KG1 (cell line): ENCODE results near the gene CRHBP.
"Not testable (repeated sequence)": the region's sequence is repeated elsewhere in the genome, so short reads cannot be mapped to it uniquely, and the experiment has no call there.

Experiments
- DNase-seq: peaks from one replicate; lab custom pipeline; 2025; lab: John Stamatoyannopoulos, UW

The CRHBP gene

GRCh38 chr5:76958991-76959767 is 6.3 kb downstream of the CRHBP start:
- DNase-seq: no peak

GRCh38 chr5:76960004-76960625 is 7.3 kb downstream of the CRHBP start:
- DNase-seq: no peak

GRCh38 chr5:76964060-76964459 is 11.2 kb downstream of the CRHBP start:
- DNase-seq: no peak

- no peak for DNase-seq
Measured at GRCh38 chr5:76971511-76971910, 18.7 kb downstream of the CRHBP start.

- no peak for DNase-seq
Measured at GRCh38 chr5:76972689-76973088, 19.8 kb downstream of the CRHBP start.

- DNase-seq: no peak
Measured at GRCh38 chr5:76974785-76975184, 21.9 kb downstream of the CRHBP start.

- no peak for DNase-seq
Measured at GRCh38 chr5:76978869-76979268, 26.0 kb downstream of the CRHBP start.

GRCh38 chr5:76980518-76981144 is 27.8 kb downstream of the CRHBP start:
- no peak for DNase-seq

- DNase-seq: no peak
Measured at GRCh38 chr5:76982450-76982849, 29.6 kb downstream of the CRHBP start.

- no peak for DNase-seq
Measured at GRCh38 chr5:76983468-76983867, 30.6 kb downstream of the CRHBP start.

GRCh38 chr5:76986825-76987526 is 34.1 kb downstream of the CRHBP start:
- DNase-seq: no peak

GRCh38 chr5:76990899-76991459 is 38.1 kb downstream of the CRHBP start:
- DNase-seq: no peak

- DNase-seq: not testable (repeated sequence)
Measured at GRCh38 chr5:76993436-76993835, 40.6 kb downstream of the CRHBP start.

- no peak for DNase-seq
Measured at GRCh38 chr5:76994337-76994736, 41.5 kb downstream of the CRHBP start.

- DNase-seq: not testable (repeated sequence)
Measured at GRCh38 chr5:76998251-76998650, 45.4 kb downstream of the CRHBP start.

GRCh38 chr5:76999451-76999850 is 46.6 kb downstream of the CRHBP start:
- DNase-seq: no peak

GRCh38 chr5:77003246-77003645 is 50.4 kb downstream of the CRHBP start:
- no peak for DNase-seq

- DNase-seq: no peak
Measured at GRCh38 chr5:77006124-77006523, 53.3 kb downstream of the CRHBP start.

- DNase-seq: no peak
Measured at GRCh38 chr5:77008413-77008812, 55.6 kb downstream of the CRHBP start.

- DNase-seq: no peak
Measured at GRCh38 chr5:77010243-77010642, 57.4 kb downstream of the CRHBP start.

- DNase-seq: no peak
Measured at GRCh38 chr5:77011498-77011897, 58.7 kb downstream of the CRHBP start.

- DNase-seq: no peak
Measured at GRCh38 chr5:77012601-77013000, 59.8 kb downstream of the CRHBP start.
